Heart right ventricle (tissue), 16 donors: Measurements from ENCODE around the gene KIAA1671. TPM values are rescaled to one million over a fixed set of nuclear protein-coding genes. Genes with fewer than 3 reads are reported as not detected.

ENCODE experiments used
- ATAC-seq, 8 donors: fragments of 200-7000 bp; cut with Tn5 transposase; one replicate each; pipeline ENCODE4 v1.9.1; 2020; ENCODE audit warnings: mild to moderate bottlenecking in 8 of 8, moderate library complexity in 8 of 8, moderate number of reproducible peaks in 1 of 8
- DNase-seq, 2 donors: peaks; one replicate each; pipeline ENCODE4 v3.0.0-alpha.2; 2020
- H3K27ac ChIP-seq, 10 donors: fragments of 200-600 bp; sonication (generic) in 2 of 10; one replicate each; pipeline versions ENCODE4 v1.5.0 to v1.8.0; 2020 to 2022; ENCODE audit warnings: mild to moderate bottlenecking in 3 of 10
- H3K27me3 ChIP-seq, 7 donors: fragments of 200-600 bp; one replicate each; pipeline ENCODE4 v1.8.0; 2021 to 2022; ENCODE audit warnings: mild to moderate bottlenecking in 2 of 7
- H3K36me3 ChIP-seq, 9 donors: fragments of 200-600 bp; sonication (generic) in 1 of 9; one replicate each; pipeline versions ENCODE4 v1.5.0 to v1.8.0; 2020 to 2022; ENCODE audit warnings: mild to moderate bottlenecking in 2 of 9
- H3K4me1 ChIP-seq, 9 donors: fragments of 200-600 bp; sonication (generic) in 1 of 9; one replicate each; pipeline versions ENCODE4 v1.5.0 to v1.8.0; 2020 to 2022; ENCODE audit warnings: mild to moderate bottlenecking in 4 of 9
- H3K4me3 ChIP-seq, 10 donors: fragments of 200-600 bp; sonication (generic) in 2 of 10; one replicate each; pipeline versions ENCODE4 v1.5.0 to v1.8.0; 2020 to 2022; ENCODE audit warnings: mild to moderate bottlenecking in 7 of 10, moderate library complexity in 2 of 10
- H3K9me3 ChIP-seq, 11 donors: fragments of 200-600 bp in 10 of 11; sonication (generic) in 2 of 11; one replicate each; pipeline versions ENCODE4 v1.5.0 to v1.8.0; 2013 to 2022; ENCODE audit warnings: mild to moderate bottlenecking in 2 of 11, control low read depth in 1 of 11, moderate library complexity in 1 of 11
- CTCF ChIP-seq, 9 donors: fragments of 200-600 bp; sonication (generic) in 2 of 9; IDR thresholded peaks; one replicate each; pipeline versions ENCODE4 v1.5.0 to v1.8.0; 2021 to 2022; ENCODE audit warnings: antibody characterized with exemption in 9 of 9, mild to moderate bottlenecking in 5 of 9, moderate library complexity in 1 of 9
- WGBS, 2 donors: extraction: QIAGEN DNeasy Blood & Tissue Kit; methylation state at CpG; one replicate each; pipeline ENCODE4 v1.1.7; 2013; ENCODE audit warnings: inconsistent platforms in 1 of 2; 5-methylcytosine and 5-hydroxymethylcytosine counted together
- intact Hi-C, 10 donors: fragments of 100-400 bp; cut with DNase I; formaldehyde crosslinking; loops; one replicate each; pipeline versions ENCODE4 v1.11.1 to v1.14.2; 2022
- polyA plus RNA-seq, 2 donors: library from polyadenylated mRNA; stranded (reverse); fragments of 200-250 nt; gene quantifications; one replicate each; pipeline ENCODE4 v1.2.3, GENCODE V29; 2013
- total RNA-seq, 10 donors: library from RNA; stranded (reverse); fragmentation: NEBNext Ultra II Directional in 3 of 10; extraction: Animal tissue kit (Norgen Biotek cat#: 25700) in 3 of 10; gene quantifications; one replicate each; pipeline versions ENCODE4 v1.2.1 to v1.2.4, GENCODE V29; 2021 to 2023
- donor health status: Arrhythmogenic right ventricular cardiomyopathy.
- donor health status: ischemic (EF 13 %, LVEDD 7.1; RV severe dilation, severe dysfunction).
- donor health status: healthy with polysubstance abuse.
- donor health status: DM: no; HTN: yes; CAD: no.
- donor health status: DM: no; HTN: no; CAD: no.
- donor health status: ischemic (EF 25% LVEDD 6.9; RV normal size, moderate dysfunction).
- donor health status: ischemic (EF 25% LVEDD 5.7; RV mildly dilated, moderate dysfunction).
- donor health status: healthy.
- donor health status: DM: yes; HTN: yes; CAD: no.
- donor health status: Ischemic cardiomyopathy.
- donor health status: ischemic (EF 35%, LVEDD 5.7; RV mildly dilated, moderate dysfunction).
- donor health status: nonischemic (EF 11% LVEDD 7.7; RV severe dilation, severe dysfunction).
- donor health status: DM: yes; HTN: yes; CAD: no.
- donor health status: PGD.
- donor health status: ischemic (EF 29% LVEDD 5.4; RV normal size, mild dysfunction).
- donor health status: nonischemic (EF 23%, LVEDD 6.1; RV moderate dilation, normal function).

Gene KIAA1671
- total and polyA plus RNA-seq, 12 donors: 2.9 to 26.2 (median 13.7) TPM

- peaks cover 0 to 5% (median 0%) of the 10 kb centered on the region in 9 donors for H3K4me1 ChIP-seq
- intact Hi-C loops: loop anchor here in 1 of 10 donors (10.0 kb wide), 1 partner anchor 128 kb away; no protein-coding TSS in a partner anchor
- H3K4me3 ChIP-seq: no peak overlapping the region
- no peak for DNase-seq
- 89 to 92% methylated on average over 21 of the region's 21 CpGs for WGBS, 2 donors
- TF ChIP-seq CTCF (IDR thresholded peaks at IDR 0.05): no peak
- H3K27ac ChIP-seq: no peak overlapping the region
- H3K9me3 ChIP-seq: no peaks in the 10 kb centered on the region
- H3K27me3 ChIP-seq: peaks cover 0 to 3% (median 0%) of the 10 kb centered on the region in 7 donors
- peaks cover 0 to 11% (median 0%) of the 10 kb centered on the region in 9 donors for H3K36me3 ChIP-seq
- no peak for ATAC-seq
Observed at GRCh38 chr22:25206998-25207397, 254.5 kb downstream of the KIAA1671 start.

- Histone ChIP-seq H3K36me3 (peaks cover 0 to 10% (median 0%) of the 10 kb centered on the region in 9 donors), H3K27ac (no peak overlapping the region), H3K9me3 (no peaks in the 10 kb centered on the region), H3K4me3 (no peak overlapping the region), H3K4me1 (peaks cover 0 to 9% (median 0%) of the 10 kb centered on the region in 9 donors), H3K27me3 (peaks cover 0 to 3% (median 0%) of the 10 kb centered on the region in 7 donors)
- DNase-seq (no peak), ATAC-seq (no peak)
- 43 to 79% methylated on average over 2 of the region's 2 CpGs for WGBS, 2 donors
- no peak for TF ChIP-seq CTCF (IDR thresholded peaks at IDR 0.05)
- intact Hi-C loops: loop anchor here in 1 of 10 donors (10.0 kb wide), 1 partner anchor 127 kb away; no protein-coding TSS in a partner anchor
Observed at GRCh38 chr22:25207553-25208157, 255.1 kb downstream of the KIAA1671 start.

GRCh38 chr22:25208328-25208727 is 255.8 kb downstream of the KIAA1671 start:
- Histone ChIP-seq H3K4me3 (no peak overlapping the region), H3K36me3 (peaks cover 0 to 4% (median 0%) of the 10 kb centered on the region in 9 donors), H3K9me3 (peaks cover 0 to 5% (median 0%) of the 10 kb centered on the region in 11 donors), H3K27me3 (peaks cover 0 to 3% (median 0%) of the 10 kb centered on the region in 7 donors), H3K27ac (no peak overlapping the region), H3K4me1 (peaks cover 0 to 9% (median 0%) of the 10 kb centered on the region in 9 donors)
- intact Hi-C loops: loop anchor here in 1 of 10 donors (10.0 kb wide), 1 partner anchor 126 kb away; no protein-coding TSS in a partner anchor
- ATAC-seq (no peak), DNase-seq (no peak)
- WGBS, 2 donors: 82 to 98% methylated on average over 2 of the region's 2 CpGs
- TF ChIP-seq CTCF (IDR thresholded peaks at IDR 0.05): no peak

- WGBS, 2 donors: 72 to 80% methylated on average over 17 of the region's 17 CpGs
- Histone ChIP-seq H3K4me1 (peaks cover 0 to 6% (median 0%) of the 10 kb centered on the region in 9 donors), H3K9me3 (peaks cover 0 to 7% (median 0%) of the 10 kb centered on the region in 11 donors), H3K36me3 (peaks cover 0 to 3% (median 0%) of the 10 kb centered on the region in 9 donors), H3K4me3 (no peak overlapping the region), H3K27me3 (peaks cover 0 to 3% (median 0%) of the 10 kb centered on the region in 7 donors), H3K27ac (no peak overlapping the region)
- DNase-seq: no peak
- no peak for TF ChIP-seq CTCF (IDR thresholded peaks at IDR 0.05)
- no peak for ATAC-seq
- intact Hi-C loops: loop anchor here in 1 of 10 donors (10.0 kb wide), 1 partner anchor 126 kb away; no protein-coding TSS in a partner anchor
Observed at GRCh38 chr22:25208743-25209505, 256.4 kb downstream of the KIAA1671 start.
